Stimulated activated naive CD8-positive, alpha-beta T cell treated with anti-CD3 and anti-CD28 coated beads, Interleukin-15, Interleukin-2, amounts not matched to agents 100 U/mL and 50 U/mL, for 24 hours (primary cell): ENCODE measurements around the gene CSDE1.

ENCODE experiments used
- ATAC-seq: fragments of 150-1000 bp; cut with Tn5 transposase; one replicate; pipeline ENCODE4 v1.10.0; 2021
- DNase-seq: peaks from one replicate; pipeline ENCODE4 v3.0.0; 2021

Gene CSDE1

GRCh38 chr1:114749835-114750234 is 7.9 kb downstream of the CSDE1 start:
- no peak for ATAC-seq
- no peak for DNase-seq

GRCh38 chr1:114746450-114747121 is 11.2 kb downstream of the CSDE1 start:
- no peak for DNase-seq
- peak; percentile 24 for ATAC-seq

GRCh38 chr1:114745291-114745690 is 12.5 kb downstream of the CSDE1 start:
- DNase-seq (no peak), ATAC-seq (peak; percentile 87)

GRCh38 chr1:114741963-114742746 is 15.6 kb downstream of the CSDE1 start:
- no peak for DNase-seq
- ATAC-seq = no peak

- ATAC-seq (no peak), DNase-seq (no peak)
Observed at GRCh38 chr1:114740331-114740730, 17.5 kb downstream of the CSDE1 start.

- ATAC-seq = no peak
- DNase-seq = no peak
Observed at GRCh38 chr1:114737314-114737849, 20.4 kb downstream of the CSDE1 start.

GRCh38 chr1:114735479-114735878 is 22.3 kb downstream of the CSDE1 start:
- ATAC-seq = no peak

GRCh38 chr1:114729782-114730181 is 28.0 kb downstream of the CSDE1 start:
- DNase-seq (no peak), ATAC-seq (no peak)

More at GRCh38 chr1:114735479-114735878, 22.3 kb downstream of the CSDE1 start:
- DNase-seq = no peak

GRCh38 chr1:114728553-114728952 is 29.2 kb downstream of the CSDE1 start:
- DNase-seq (no peak), ATAC-seq (no peak)

- DNase-seq (no peak), ATAC-seq (no peak)
Observed at GRCh38 chr1:114725230-114725629, 32.6 kb downstream of the CSDE1 start.

GRCh38 chr1:114723915-114724314 is 33.9 kb downstream of the CSDE1 start:
- ATAC-seq = no peak
- no peak for DNase-seq

- no peak for DNase-seq
- ATAC-seq = no peak
Observed at GRCh38 chr1:114723457-114723856, 34.3 kb downstream of the CSDE1 start.

GRCh38 chr1:114720492-114720891 is 37.3 kb downstream of the CSDE1 start:
- ATAC-seq (no peak), DNase-seq (no peak)

GRCh38 chr1:114719424-114719787 is 38.4 kb downstream of the CSDE1 start:
- ATAC-seq = no peak
- DNase-seq = no peak

GRCh38 chr1:114718661-114719423 is 38.9 kb downstream of the CSDE1 start:
- peak; percentile 12 for DNase-seq
- no peak for ATAC-seq

- ATAC-seq (peak; percentile 96), DNase-seq (peak; percentile 97)
Observed at GRCh38 chr1:114716304-114717170, 41.2 kb downstream of the CSDE1 start, which contains the start of gene NRAS. NRAS (minus strand) TSS chr1:114716771; CDS start chr1:114716160, 611 bp downstream.

GRCh38 chr1:114715952-114716303 is 41.9 kb downstream of the CSDE1 start:
- no peak for ATAC-seq
- no peak for DNase-seq

- DNase-seq (no peak), ATAC-seq (no peak)
Observed at GRCh38 chr1:114712977-114713376, 44.8 kb downstream of the CSDE1 start.

GRCh38 chr1:114710360-114710759 is 47.4 kb downstream of the CSDE1 start:
- DNase-seq = no peak
- no peak for ATAC-seq

- DNase-seq (no peak), ATAC-seq (no peak)
Observed at GRCh38 chr1:114707604-114708003, 50.2 kb downstream of the CSDE1 start.

- DNase-seq (no peak), ATAC-seq (no peak)
Observed at GRCh38 chr1:114703242-114703641, 54.5 kb downstream of the CSDE1 start.

GRCh38 chr1:114702737-114703136 is 55.0 kb downstream of the CSDE1 start:
- ATAC-seq (no peak), DNase-seq (no peak)
